Gastroesophageal sphincter (tissue), 4 donors: ENCODE results near the gene SMIM27. TPM values are rescaled to one million over a fixed set of nuclear protein-coding genes. Genes with fewer than 3 reads are reported as not detected.

ENCODE experiments used
- ATAC-seq: fragments of 150-250 bp; one replicate; pipeline ENCODE4 v1.9.1; 2016; ENCODE audit warnings: mild to moderate bottlenecking, moderate library complexity
- H3K27ac ChIP-seq, 4 donors: fragments of 200-600 bp; sonication (generic) in 3 of 4; 1 replicate in 3 of 4; 2 replicates in 1 of 4; pipeline ENCODE4 v1.5.1; 2016 to 2019
- H3K27me3 ChIP-seq: fragments of 200-600 bp; sonication (generic); one replicate; pipeline ENCODE4 v1.5.1; 2019
- H3K36me3 ChIP-seq, 2 donors: fragments of 200-600 bp; sonication (generic); one replicate each; pipeline ENCODE4 v1.5.1; 2019; ENCODE audit warnings: control low read depth in 1 of 2
- H3K4me1 ChIP-seq, 3 donors: fragments of 200-600 bp; sonication (generic); 1 replicate in 2 of 3; 2 replicates in 1 of 3; pipeline ENCODE4 v1.5.1; 2016 to 2019; ENCODE audit warnings: control low read depth in 2 of 3
- H3K4me3 ChIP-seq, 2 donors: fragments of 200-600 bp; sonication (generic); one replicate each; pipeline ENCODE4 v1.5.1; 2019; ENCODE audit warnings: mild to moderate bottlenecking in 1 of 2, moderate library complexity in 1 of 2
- H3K9me3 ChIP-seq, 3 donors: fragments of 200-600 bp; sonication (generic); one replicate each; pipeline ENCODE4 v1.5.1; 2017 to 2019; ENCODE audit warnings: control low read depth in 2 of 3
- EP300 ChIP-seq: sonication (generic); formaldehyde crosslinking; IDR thresholded peaks from one replicate; pipeline ENCODE4 v1.6.1; 2017; ENCODE audit warnings: antibody characterized with exemption, mild to moderate bottlenecking
- POLR2A ChIP-seq, 2 donors: fragments of 450-650 bp; IDR thresholded peaks; one replicate each; pipeline ENCODE4 v1.6.1; 2017; ENCODE audit warnings: antibody characterized with exemption in 2 of 2, mild to moderate bottlenecking in 2 of 2, moderate library complexity in 1 of 2
- POLR2AphosphoS5 ChIP-seq: sonication (generic); formaldehyde crosslinking; IDR thresholded peaks from one replicate; pipeline ENCODE4 v1.6.1; 2017; ENCODE audit warnings: antibody characterized with exemption
- WGBS, 2 donors: methylation state at CpG; one replicate each; pipeline ENCODE4 v1.1.5; 2018; ENCODE audit warnings: low coverage in 1 of 2; 5-methylcytosine and 5-hydroxymethylcytosine counted together
- total RNA-seq, 4 donors: library from RNA; depleted of rRNA; stranded (reverse); fragments of >200 nt; gene quantifications; one replicate each; pipeline ENCODE4 v1.1.0, GENCODE V29; 2016
- TF ChIP-seq, protein P1 (sequence below), 4 experiments: fragments of 200-600 bp in 2 of 4; fragments of 450-650 bp in 2 of 4; sonication (generic) in 1 of 4; IDR thresholded peaks; one replicate each; pipeline ENCODE4 v1.5.1; 2017 to 2019; ENCODE audit warnings: antibody characterized with exemption in 4 of 4, mild to moderate bottlenecking in 2 of 4, moderate library complexity in 2 of 4

SMIM27 gene
- total RNA-seq, 4 donors from 2014 or later: 4.0 to 12.5 (median 8.2) TPM

DNA sequence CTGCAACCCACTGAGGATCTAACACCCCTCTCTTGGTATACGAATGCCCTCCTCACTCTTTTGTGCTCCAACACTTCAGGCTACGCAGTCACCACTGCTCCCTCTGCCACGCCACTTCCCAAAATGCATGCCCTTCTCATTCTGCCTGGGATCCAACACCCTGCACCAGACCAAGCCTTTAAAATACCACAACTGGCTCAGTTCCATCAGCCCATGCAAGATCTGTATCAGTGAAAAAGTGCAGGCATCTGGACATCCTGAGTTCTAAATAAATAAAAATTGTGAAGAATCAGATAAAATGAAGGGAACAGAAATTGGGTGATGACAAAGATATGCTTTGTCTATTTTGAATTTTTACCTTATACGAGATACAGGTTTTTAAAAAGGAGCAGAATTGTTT is 18.1 kb downstream of the SMIM27 start:
- 63 to 94% methylated on average over 1 to 4 of the region's 4 CpGs for WGBS, 2 donors
- TF ChIP-seq POLR2A (IDR thresholded peaks at IDR 0.05) (no peak), EP300 (no peak), POLR2AphosphoS5 (no peak)
- TF ChIP-seq, protein P1, sequence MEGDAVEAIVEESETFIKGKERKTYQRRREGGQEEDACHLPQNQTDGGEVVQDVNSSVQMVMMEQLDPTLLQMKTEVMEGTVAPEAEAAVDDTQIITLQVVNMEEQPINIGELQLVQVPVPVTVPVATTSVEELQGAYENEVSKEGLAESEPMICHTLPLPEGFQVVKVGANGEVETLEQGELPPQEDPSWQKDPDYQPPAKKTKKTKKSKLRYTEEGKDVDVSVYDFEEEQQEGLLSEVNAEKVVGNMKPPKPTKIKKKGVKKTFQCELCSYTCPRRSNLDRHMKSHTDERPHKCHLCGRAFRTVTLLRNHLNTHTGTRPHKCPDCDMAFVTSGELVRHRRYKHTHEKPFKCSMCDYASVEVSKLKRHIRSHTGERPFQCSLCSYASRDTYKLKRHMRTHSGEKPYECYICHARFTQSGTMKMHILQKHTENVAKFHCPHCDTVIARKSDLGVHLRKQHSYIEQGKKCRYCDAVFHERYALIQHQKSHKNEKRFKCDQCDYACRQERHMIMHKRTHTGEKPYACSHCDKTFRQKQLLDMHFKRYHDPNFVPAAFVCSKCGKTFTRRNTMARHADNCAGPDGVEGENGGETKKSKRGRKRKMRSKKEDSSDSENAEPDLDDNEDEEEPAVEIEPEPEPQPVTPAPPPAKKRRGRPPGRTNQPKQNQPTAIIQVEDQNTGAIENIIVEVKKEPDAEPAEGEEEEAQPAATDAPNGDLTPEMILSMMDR (IDR thresholded peaks at IDR 0.05): no peak
- H3K27me3 ChIP-seq: no peaks in the 10 kb centered on the region
- peaks cover 2 to 47% (median 15%) of the 10 kb centered on the region in 3 donors for H3K4me1 ChIP-seq
- peaks cover 0 to 47% of the 10 kb centered on the region in 2 donors for H3K36me3 ChIP-seq
- ATAC-seq: no peak
- H3K27ac ChIP-seq: no peak overlapping the region
- H3K4me3 ChIP-seq: no peak overlapping the region
- no peaks in the 10 kb centered on the region for H3K9me3 ChIP-seq

DNA sequence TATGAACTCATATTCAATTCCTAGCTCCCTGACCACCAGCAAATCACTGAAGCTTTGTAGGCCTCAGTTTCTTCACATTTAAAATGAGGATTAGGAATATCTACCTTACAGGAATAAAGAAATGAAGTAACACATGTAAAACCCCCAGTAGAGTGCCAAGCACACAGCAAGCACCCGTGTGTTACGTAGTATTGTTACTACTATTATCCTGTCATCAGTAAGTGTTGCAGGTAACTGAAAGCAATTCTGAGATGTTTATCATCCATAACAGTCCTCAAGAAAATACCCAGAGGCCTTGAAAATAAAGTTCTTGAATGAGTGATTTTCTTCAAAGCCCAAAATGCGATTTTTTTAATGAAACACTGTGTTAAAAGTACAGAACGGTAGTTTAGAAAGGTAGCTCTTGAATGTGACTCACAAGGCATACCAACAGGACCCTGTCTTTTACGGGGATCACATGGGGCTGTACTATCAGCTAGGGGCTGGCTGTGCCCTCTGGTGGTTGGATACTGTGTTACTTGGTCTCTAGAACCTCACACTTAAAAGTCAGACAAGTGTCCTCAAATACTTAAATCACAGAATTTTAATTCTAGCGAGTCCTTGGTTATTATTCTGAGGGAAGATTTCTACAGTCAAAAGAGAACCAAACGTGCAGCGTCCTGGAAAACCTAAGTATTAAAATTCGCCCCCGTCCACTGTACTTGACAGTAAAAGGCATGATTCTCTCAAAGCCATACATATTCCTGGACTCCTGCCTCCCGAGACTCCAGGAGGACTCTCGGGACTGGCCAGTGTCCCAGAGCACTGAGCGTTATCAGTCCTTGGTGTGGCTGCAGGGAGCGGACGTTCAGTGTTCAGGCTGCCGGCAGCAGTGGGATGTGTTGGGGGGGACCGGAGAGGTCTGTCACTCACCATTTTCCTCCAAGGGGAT is 20.1 kb downstream of the SMIM27 start:
- WGBS, 2 donors: 0 to 2% methylated on average over 8 to 17 of the region's 17 CpGs
- ATAC-seq: peak; percentile 67
- H3K27ac ChIP-seq: peak overlapping the region; percentile 90 to 97 (median 93)
- peaks cover 2 to 47% (median 15%) of the 10 kb centered on the region in 3 donors for H3K4me1 ChIP-seq
- H3K36me3 ChIP-seq: peaks cover 0 to 28% of the 10 kb centered on the region in 2 donors
- H3K27me3 ChIP-seq: no peaks in the 10 kb centered on the region
- TF ChIP-seq EP300 (no peak), POLR2A (IDR thresholded peaks at IDR 0.05) (no peak), POLR2AphosphoS5 (no peak)
- TF ChIP-seq, protein P1 (IDR thresholded peaks at IDR 0.05): peak; percentile 10 to 63 (median 57)
- H3K9me3 ChIP-seq: no peaks in the 10 kb centered on the region
- H3K4me3 ChIP-seq: peak overlapping the region; percentile 91 to 98

DNA sequence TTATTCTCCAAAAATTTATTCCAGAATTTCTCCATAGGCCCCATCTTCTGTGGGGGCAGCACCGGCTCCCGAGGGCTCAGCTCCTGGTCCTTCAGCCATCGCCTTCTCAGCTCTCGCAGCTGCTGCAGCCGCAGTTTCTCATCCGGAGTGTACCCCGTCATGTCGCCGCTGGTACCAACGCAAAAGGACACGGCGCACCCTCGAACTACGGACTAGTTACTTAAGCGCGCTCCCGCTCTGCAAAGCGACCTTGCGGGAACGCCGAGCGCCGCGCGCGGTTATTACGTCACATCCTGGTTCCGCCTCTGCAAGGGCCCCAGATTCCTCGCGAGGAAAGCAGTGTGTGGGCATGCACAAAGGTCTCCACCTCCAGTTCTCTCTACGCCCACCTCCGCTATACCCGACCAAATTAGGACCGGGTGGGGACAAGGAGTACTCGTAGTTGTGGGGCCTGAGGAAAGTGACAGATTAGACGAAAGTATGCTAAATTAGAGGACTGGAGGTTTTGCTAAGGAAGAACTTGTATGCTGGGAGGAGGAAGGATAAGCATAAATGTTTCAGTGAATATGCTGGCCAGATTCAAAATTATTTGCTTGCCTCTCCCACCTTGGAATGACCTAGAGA is 20.9 kb downstream of the SMIM27 start, which contains the start of gene NDUFB6:
Gene NDUFB6, minus strand, starts transcription at position 260 of the 624 bp plus-strand sequence. Its CDS starts 99 bp downstream, at position 161.
- ATAC-seq: peak; percentile 98
- 0% methylated on average over 1 to 2 of the region's 36 CpGs for WGBS, 2 donors
- peak; percentile 68 to 77 for TF ChIP-seq POLR2A (IDR thresholded peaks at IDR 0.05)
- TF ChIP-seq POLR2AphosphoS5: peak; percentile 95
- TF ChIP-seq EP300: no peak
- TF ChIP-seq, protein P1 (IDR thresholded peaks at IDR 0.05): no peak
- no peaks in the 10 kb centered on the region for H3K27me3 ChIP-seq
- peaks cover 2 to 47% (median 15%) of the 10 kb centered on the region in 3 donors for H3K4me1 ChIP-seq
- peak within 1 kb of the TSS; percentile 90 to 97 (median 93) for H3K27ac ChIP-seq
- peak within 1 kb of the TSS; percentile 91 to 98 for H3K4me3 ChIP-seq
- no peaks in the 10 kb centered on the region for H3K9me3 ChIP-seq
- peaks cover 0 to 20% of the 10 kb centered on the region in 2 donors for H3K36me3 ChIP-seq

DNA sequence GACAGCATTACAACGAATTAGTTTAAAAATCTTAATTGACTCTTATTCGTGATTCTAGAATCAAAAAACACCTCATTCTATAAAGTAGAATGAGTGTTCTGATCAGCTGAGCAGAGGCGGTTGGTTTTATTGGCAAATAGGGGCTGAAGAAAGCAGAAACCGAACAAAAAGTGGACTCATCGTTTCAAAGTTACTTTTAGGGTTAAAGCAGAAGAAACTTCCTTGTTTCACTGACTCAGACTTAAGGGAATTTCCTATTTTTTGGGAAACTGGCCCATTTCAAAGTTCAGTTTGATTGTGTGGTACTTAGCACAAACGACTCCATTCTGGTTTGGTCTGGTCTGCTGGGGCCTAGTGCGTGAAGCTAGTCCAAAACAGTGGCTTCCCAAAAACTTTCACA is 21.7 kb downstream of the SMIM27 start:
- H3K27ac ChIP-seq: peak overlapping the region; percentile 90 to 97 (median 93)
- no peaks in the 10 kb centered on the region for H3K9me3 ChIP-seq
- H3K36me3 ChIP-seq: peaks cover 0 to 15% of the 10 kb centered on the region in 2 donors
- H3K4me3 ChIP-seq: peak overlapping the region in 1 of 2 donors; percentile 91
- 52 to 85% methylated on average over 2 to 7 of the region's 7 CpGs for WGBS, 2 donors
- TF ChIP-seq POLR2AphosphoS5 (no peak), EP300 (no peak), POLR2A (IDR thresholded peaks at IDR 0.05) (no peak)
- TF ChIP-seq, protein P1 (IDR thresholded peaks at IDR 0.05): no peak
- H3K27me3 ChIP-seq: no peaks in the 10 kb centered on the region
- H3K4me1 ChIP-seq: peaks cover 2 to 46% (median 15%) of the 10 kb centered on the region in 3 donors
- no peak for ATAC-seq
